ENCODE results near the gene ST6GALNAC4.

The ST6GALNAC4 gene

GRCh38 chr9:127945942-127946341 lies 29.1 kb upstream of the ST6GALNAC4 start:
- no peak for DNase-seq

DNA sequence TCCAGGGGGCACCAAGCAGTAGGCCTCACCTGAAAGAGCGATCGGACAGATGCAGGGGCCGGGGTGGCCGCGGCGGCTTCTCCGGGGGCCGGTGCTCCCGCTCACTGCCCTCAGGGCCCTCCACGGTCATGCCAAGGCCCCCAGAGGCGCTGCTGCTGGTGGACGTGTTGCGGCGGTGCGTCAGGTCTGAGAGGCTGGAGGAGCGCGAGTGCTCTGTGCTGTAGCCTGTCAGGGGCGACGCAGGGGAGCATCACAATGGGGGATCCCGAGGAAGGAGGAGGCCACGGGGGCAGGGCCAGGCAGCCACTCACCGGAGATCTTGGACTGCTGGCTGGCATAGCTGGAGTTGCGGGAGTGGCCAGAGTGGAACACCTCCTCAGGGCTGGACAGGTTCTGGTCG lies 28.5 kb upstream of the ST6GALNAC4 start:
- DNase-seq = no peak

DNA sequence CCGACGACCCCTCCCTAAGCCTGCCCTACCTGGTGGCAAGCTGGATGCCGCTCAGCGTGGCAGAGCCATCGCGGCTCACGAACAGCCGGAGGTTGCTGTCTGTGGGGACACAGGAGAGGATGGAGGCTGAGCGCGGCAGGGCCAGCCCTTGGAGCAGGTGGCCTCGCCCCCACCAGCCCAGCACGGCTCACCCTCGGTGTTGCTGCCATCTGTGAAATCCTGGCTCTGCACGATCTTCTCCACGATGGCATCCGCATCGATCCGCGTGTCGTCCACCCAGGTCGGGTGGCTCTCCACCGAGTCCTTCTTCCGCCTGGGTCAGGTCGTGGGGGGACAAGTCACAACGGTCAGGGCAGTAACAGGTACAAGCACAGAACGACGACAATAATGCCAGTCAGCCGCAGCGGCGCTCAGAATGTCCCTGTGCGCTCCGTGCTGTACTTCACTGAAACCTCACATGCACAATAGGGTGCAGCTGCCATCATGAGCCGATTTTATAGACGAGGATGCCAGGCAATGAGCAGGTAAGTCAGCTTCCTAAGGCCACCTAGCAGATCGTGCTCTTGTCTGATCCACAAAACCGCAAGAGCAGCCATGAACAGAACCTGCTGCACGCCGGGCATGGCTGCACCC lies 27.9 kb upstream of the ST6GALNAC4 start:
- DNase-seq = no peak

DNA sequence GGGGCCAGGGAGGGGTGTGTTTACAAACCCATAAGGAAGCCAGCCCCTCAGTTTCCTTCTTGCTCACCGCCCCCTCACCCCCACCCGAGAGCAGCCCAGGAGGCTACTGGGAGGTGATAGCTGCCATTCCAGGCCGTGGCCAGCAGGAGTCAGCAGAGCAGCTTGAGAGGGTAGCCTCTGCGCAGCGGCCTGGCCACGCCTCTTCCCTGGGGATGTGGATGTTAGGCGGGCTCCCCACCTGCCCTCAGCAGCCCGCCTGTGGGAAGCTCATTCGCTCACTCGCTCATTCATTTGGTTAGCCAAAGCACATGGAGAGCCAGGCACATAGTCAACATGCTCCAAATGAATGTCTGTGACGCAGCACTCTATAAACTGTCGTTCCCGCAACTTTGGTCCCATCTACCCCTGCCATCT lies 26.9 kb upstream of the ST6GALNAC4 start:
- peak; percentile 71 for DNase-seq

DNA sequence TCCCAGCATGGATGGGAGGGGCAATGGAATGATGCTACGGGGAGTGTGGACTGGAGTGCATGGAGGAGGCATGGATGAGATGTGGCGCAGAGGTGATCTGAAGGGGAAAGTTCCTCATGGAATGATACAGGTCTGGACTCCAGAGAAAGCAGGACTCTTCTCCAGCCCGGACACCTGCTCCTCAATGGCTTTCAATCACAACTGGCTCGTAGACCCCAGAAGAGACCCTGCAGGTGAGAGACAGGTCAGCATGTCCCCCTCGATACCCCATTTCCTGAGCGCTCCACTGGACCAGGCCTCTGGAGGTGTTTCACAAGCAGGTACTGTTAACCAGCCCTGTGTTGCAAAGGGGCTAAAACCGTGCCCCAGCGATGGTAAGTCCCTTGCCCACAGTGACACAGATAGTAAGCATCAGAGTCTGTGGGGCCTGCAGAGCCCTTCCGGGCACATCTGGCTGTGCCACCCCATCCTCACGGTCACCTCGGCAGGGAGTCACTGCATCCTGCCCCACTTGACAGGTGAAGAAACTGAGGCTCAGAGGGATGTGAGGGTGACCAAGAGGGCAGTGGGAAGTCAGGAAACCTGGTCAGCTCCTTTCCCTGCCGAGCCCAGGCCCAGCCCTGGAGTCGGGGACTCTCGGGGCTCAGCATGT lies 26.3 kb upstream of the ST6GALNAC4 start:
- no peak for DNase-seq

DNA sequence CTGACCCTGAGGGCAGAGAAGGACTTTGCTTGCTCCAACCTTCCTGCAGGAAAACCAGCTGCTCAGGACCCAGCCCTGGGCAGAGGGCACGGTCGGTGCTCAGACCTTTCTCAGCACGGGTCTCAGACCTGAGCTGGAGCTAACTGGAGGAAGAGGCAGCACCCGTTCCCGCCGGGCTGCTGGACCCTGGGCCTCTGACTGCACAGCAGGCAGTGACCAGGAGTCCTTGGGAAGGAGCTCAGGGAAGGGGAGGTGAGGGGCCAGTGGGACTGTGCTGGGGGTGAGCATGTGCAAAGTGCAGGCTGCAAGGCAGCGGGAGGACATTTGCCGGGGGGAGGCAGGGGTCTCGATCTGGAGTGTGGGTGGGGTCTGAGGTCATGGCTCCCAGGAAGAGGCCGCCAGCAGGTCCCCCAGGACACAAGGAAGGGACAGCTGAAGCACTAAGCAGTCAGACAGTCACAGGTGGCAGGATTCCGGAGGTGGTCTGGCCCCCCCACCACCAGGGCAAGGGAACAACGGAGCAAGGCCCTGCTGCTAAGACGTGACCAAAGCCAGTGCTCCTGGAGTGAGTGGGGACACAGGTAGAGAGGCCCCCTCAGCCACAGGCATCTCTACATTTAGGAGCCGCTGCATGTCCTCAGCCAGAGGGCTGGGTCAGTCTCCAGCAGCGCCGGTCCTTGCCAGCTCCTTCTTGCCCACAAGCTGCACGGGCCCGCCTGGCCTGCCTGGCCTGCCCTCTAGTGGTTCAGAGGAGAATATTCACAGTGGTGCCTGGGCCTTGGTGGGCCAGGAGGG lies 25.6 kb upstream of the ST6GALNAC4 start:
- DNase-seq = no peak

DNA sequence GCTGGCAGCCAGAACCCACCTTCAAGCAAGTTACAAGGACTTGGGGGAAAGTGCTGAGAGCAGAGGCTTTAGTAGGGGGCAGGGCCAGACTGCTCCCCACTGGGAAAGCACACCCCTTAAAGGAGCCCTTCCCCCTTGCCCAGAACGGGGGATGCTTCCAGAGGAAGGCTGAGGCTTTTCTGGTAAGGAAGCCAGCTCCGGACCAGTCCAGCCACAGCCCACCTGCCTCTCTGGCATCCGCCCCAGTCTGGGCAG lies 25.0 kb upstream of the ST6GALNAC4 start:
- no peak for DNase-seq

DNA sequence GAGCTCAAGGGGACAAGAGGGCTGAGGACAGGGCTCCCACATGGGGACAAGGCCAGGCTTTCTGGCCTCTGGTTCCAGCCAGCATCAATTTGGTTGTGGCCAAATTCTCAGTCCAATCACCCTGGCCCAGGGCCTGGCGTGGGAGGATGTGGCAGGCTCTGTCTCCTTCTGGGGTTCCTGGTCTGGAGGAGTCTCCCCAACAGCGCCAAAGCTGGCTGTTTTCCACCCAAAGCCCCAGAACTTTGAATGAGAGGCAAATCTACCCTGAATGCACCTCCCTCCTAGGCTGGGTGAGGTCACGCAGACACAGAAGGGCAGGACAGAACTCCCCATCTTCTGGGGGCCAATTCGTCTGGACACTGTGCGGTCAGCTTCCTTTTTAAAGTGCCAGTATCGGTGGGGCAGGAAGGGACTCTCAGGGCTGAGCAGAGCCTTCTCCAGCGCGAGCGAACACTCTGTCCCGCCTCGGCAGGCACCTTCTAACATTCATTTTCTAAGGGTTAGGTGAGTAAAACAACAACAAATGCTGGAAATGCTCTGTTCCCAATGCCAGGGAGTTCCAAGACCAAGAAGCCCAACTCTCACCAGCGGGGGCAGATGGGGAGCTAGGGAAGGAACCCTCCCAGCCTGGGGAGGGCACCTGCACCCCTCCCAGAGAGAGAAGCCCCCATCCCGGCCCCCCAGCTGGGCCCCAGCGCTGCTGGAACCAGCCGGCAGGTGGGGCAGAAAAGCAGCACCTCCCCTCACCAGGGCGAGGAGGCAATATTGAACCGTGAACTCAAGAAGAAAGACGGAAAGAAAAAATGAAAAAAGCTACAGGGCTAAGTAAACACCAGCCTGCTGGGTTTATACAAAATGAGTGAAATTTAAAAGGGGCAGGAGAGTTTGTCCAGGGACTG lies 24.5 kb upstream of the ST6GALNAC4 start:
- DNase-seq = no peak

GRCh38 chr9:127940593-127940992 lies 23.8 kb upstream of the ST6GALNAC4 start:
- DNase-seq = no peak

DNA sequence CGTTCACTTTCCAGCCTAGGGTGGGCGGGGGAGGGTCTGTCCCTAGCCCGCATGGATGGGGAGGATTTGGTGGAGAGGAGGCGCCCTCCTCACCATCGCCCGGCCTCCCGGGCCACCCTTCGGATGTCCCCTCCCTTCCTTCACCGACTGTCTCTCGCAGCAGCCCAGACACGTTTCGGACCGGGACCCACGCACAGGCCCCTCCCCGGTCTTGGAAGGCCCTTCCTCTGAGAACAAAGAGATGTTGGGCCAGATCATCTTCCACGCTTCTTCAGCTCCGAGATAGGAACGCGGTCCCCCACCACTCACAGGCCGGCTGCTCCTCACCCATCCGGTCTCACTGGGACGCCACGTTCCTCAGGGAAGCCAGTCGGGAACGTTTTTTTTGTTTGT lies 21.5 kb upstream of the ST6GALNAC4 start:
- no peak for DNase-seq

GRCh38 chr9:127937388-127938297 lies 20.8 kb upstream of the ST6GALNAC4 start, which contains the start of gene DPM2:
Gene DPM2 (minus strand): TSS chr9:127937854. CDS start chr9:127937820, 34 bp downstream.
- peak; percentile 70 for DNase-seq

DNA sequence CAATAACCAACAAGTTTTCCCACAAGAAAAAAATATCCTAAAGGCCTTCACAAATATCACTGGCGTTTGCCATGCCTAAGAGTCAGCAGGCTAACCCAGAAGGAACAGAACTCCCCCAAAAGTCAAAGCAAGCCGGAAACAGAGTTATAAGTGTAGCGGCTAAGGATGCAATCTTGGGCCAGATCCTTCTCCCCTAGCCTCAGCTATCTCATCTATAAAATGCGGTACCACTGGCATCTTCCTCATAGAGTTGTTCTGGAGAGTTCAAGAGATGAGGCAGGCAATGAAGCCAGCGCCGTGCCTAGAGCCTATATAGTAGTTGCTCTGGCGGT lies 20.2 kb upstream of the ST6GALNAC4 start:
- DNase-seq = no peak

GRCh38 chr9:127936347-127936852 lies 19.6 kb upstream of the ST6GALNAC4 start:
- DNase-seq = no peak

DNA sequence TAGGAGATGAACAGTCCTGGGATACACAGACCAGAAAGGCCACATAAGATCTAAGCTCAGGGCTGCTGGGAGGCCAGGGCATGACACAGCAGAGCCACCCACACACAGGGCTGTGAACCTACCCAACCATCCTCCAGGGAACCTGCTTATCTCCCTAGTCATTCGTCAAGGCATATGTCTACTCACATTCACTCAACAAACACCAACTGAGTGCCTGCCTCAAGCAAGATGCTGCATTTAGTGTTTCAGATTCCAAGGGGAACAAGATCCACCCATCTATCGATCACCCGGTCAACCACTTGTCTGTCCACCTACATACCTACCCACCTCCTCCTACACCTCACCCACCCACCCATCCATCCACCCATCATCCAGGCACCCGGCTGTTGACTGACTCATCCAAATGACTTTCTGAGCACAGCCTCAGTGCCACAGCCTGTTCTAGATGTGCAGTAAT lies 19.0 kb upstream of the ST6GALNAC4 start:
- no peak for DNase-seq

DNA sequence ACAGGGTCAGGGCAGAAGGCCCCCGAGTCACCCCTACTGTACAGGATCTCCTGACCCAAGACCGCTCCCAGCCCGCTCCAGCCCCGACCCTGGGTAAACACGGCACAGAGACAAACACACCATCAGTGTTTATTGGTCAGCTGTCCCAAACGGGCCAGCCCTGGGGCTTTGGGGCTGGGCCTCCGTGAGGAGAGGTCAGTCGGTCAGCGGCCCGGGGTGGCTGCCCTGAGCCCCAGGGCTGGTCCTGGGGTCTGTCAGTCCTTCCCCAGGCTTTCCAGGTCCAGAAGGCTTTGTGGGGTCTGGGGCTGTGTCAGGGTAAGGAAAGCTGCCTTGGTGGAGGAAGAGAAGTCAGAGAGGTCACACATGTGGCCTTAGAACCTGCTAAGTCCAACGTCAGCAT lies 18.1 kb upstream of the ST6GALNAC4 start:
- DNase-seq = no peak

- no peak for DNase-seq
Measured at GRCh38 chr9:127934248-127934647, 17.4 kb upstream of the ST6GALNAC4 start.

GRCh38 chr9:127931092-127931881 lies 14.4 kb upstream of the ST6GALNAC4 start:
- DNase-seq = no peak

DNA sequence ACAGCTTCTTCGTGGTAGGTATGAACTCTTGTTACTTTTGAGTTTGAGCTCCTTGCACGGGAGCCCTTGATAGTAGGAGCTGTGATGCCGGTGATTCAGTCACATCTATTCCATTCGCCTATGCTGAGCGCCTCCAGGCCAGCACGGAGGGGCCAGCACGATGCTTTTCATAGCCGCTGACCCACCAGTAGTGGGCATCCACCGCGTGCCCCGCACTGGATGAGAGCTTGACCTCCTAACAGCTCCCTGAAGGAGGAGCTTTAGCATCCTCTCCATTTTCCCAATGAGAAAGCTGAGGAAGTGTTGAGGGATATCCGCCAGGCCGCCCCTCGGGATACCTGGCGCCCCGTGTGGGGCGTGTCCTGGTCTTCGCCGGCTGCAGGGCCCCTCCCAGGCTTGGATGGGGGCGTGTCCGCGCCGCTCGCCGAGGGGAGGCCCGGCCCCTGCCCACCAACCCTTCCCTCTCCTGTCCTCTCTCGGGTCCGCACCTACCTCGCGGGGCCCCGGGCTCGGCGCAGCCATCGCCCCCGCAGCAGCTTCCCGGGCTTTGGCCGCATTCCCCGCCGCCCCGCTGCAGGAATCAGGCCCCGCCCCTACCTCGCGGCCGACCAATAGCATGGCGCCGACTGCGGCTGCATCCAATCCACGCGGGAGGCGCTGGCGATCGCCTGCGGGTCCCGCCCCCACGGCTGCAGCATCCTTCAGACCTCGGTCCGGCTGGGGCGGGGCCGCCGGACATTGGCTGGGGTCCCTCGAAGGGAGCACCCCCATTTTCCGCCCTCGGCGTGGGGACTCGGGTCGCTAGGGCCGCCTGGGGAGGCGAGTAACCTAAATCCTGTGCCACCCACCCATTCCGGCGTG lies 13.6 kb upstream of the ST6GALNAC4 start, which contains the start of gene PIP5KL1:
TSS of gene PIP5KL1 (minus strand) at position 547 of the 861 bp plus-strand sequence. CDS start at position 522, 25 bp downstream.
- DNase-seq = peak; percentile 27

DNA sequence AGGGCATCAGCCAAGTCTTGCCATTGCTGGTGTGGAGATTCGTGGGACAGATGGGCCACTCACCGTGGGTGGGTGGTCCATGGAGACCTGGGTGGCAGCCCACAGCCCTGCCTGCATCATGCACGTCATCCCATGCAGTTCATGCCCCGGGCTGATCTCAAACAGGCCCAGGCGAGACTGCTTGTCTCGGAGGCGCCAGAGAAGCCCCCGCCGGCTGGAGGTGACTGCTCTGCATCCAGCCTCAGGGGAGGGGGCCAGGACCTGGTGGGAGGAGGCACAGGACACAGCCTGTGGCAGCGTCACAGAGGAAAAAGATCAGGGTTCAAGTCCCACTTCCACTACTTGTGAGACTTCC lies 12.8 kb upstream of the ST6GALNAC4 start:
- no peak for DNase-seq
